Measurements from ENCODE around the gene PHF2.

DNA sequence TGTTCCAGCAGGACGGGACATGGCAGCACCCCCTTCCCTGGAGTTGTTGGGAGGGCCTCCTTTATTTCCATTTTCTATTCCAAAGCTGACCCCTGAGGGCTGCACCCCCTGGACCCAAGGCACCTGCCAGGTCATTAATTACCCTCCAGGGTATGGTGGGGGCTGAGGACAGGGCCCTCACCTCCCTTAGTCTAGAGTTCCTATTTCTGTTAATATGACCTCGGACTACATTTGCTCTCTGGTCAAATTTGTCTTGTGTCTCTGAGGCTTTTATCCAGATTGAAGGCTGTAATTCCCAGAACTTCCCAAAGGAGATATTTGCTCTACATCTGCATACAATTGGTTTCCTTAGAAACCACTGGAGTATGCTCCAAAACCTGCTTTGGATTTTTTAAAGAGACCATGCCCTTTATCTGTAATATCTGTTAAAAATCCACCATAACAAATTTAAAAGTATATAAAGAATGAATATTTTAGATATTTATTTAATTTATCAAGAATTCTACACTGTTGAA lies 16.8 kb downstream of the PHF2 start:
- TF ChIP-seq, protein P1, sequence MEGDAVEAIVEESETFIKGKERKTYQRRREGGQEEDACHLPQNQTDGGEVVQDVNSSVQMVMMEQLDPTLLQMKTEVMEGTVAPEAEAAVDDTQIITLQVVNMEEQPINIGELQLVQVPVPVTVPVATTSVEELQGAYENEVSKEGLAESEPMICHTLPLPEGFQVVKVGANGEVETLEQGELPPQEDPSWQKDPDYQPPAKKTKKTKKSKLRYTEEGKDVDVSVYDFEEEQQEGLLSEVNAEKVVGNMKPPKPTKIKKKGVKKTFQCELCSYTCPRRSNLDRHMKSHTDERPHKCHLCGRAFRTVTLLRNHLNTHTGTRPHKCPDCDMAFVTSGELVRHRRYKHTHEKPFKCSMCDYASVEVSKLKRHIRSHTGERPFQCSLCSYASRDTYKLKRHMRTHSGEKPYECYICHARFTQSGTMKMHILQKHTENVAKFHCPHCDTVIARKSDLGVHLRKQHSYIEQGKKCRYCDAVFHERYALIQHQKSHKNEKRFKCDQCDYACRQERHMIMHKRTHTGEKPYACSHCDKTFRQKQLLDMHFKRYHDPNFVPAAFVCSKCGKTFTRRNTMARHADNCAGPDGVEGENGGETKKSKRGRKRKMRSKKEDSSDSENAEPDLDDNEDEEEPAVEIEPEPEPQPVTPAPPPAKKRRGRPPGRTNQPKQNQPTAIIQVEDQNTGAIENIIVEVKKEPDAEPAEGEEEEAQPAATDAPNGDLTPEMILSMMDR (conservative IDR thresholded peaks at IDR 0.05; ENCODE audit: low read length), result no peak
- TF ChIP-seq EZH2phosphoT487 (IDR thresholded peaks at IDR 0.05; ENCODE audit: borderline replicate concordance), result no peak
